Activated CD8-positive, alpha-beta memory T cell treated with anti-CD3 and anti-CD28 coated beads for 36 hours (primary cell): ENCODE measurements around the gene MED25. TPM values are rescaled to one million over a fixed set of nuclear protein-coding genes. Genes with fewer than 3 reads are reported as not detected.

ENCODE experiments used
- CTCF ChIA-PET: fragments of 350-600 bp; sonication (Branson Sonifier 250); formaldehyde crosslinking; loops from one replicate; lab custom pipeline; 2021; ENCODE audit warnings: antibody characterized with exemption; lab: Charles Lee
- POLR2A ChIA-PET: fragments of 350-600 bp; sonication (Branson Sonifier 250); formaldehyde crosslinking; loops from one replicate; lab custom pipeline; 2021; ENCODE audit warnings: antibody characterized with exemption; lab: Charles Lee
- total RNA-seq, 2 experiments: library from RNA; stranded (reverse); gene quantifications; one replicate each; pipeline ENCODE4 v1.2.3, GENCODE V29; 2021

The MED25 gene
- total RNA-seq, 2 experiments from 2014 or later: 44.8 to 48.2 TPM

GRCh38 chr19:49833599-49833998 lies 15.5 kb downstream of the MED25 start:
- ChIA-PET POLR2A (no interaction called here), CTCF (no interaction called here)

GRCh38 chr19:49835562-49835961 lies 17.5 kb downstream of the MED25 start:
- ChIA-PET POLR2A (no interaction called here), CTCF (no interaction called here)

- ChIA-PET POLR2A (no interaction called here), CTCF (no interaction called here)
These were observed 18.3 kb downstream of the MED25 start for GRCh38 chr19:49836176-49837008.

GRCh38 chr19:49837009-49837310 lies 18.9 kb downstream of the MED25 start:
- ChIA-PET CTCF (no interaction called here), POLR2A (no interaction called here)

- ChIA-PET POLR2A (interaction anchor here (0.8 kb wide), 1 partner anchor 11 kb away, joined by 3 read pairs; no protein-coding TSS in a partner anchor), CTCF (no interaction called here)
These were observed 19.3 kb downstream of the MED25 start for GRCh38 chr19:49837425-49837824.

GRCh38 chr19:49838885-49839588 lies 20.9 kb downstream of the MED25 start:
- ChIA-PET CTCF (no interaction called here), POLR2A (no interaction called here)

- ChIA-PET CTCF (interaction anchor here (0.5 kb wide), 1 partner anchor 209 kb away, joined by 5 read pairs; no protein-coding TSS in a partner anchor), POLR2A (no interaction called here)
These were observed 21.6 kb downstream of the MED25 start for GRCh38 chr19:49839713-49840112.

- POLR2A ChIA-PET: no interaction called here
- CTCF ChIA-PET: interaction anchor here (0.5 kb wide), 1 partner anchor 209 kb away, joined by 5 read pairs; no protein-coding TSS in a partner anchor
These were observed 22.2 kb downstream of the MED25 start for GRCh38 chr19:49840321-49840720.

GRCh38 chr19:49840736-49841249 lies 22.7 kb downstream of the MED25 start:
- ChIA-PET POLR2A (no interaction called here), CTCF (no interaction called here)

GRCh38 chr19:49843265-49843664 lies 25.2 kb downstream of the MED25 start:
- ChIA-PET POLR2A (no interaction called here), CTCF (interaction anchor here (0.7 kb wide), 1 partner anchor 84 kb away, joined by 3 read pairs; no protein-coding TSS in a partner anchor)

GRCh38 chr19:49844138-49845095 lies 26.3 kb downstream of the MED25 start:
- POLR2A ChIA-PET: no interaction called here
- CTCF ChIA-PET: no interaction called here

GRCh38 chr19:49845414-49845813 lies 27.3 kb downstream of the MED25 start:
- ChIA-PET POLR2A (no interaction called here), CTCF (no interaction called here)

- ChIA-PET CTCF (no interaction called here), POLR2A (no interaction called here)
These were observed 28.3 kb downstream of the MED25 start for GRCh38 chr19:49846408-49846807.

GRCh38 chr19:49847731-49848696 lies 29.9 kb downstream of the MED25 start:
- POLR2A ChIA-PET: interaction anchor here (1.1 kb wide), 1 partner anchor 21 kb away, joined by 5 read pairs; no protein-coding TSS in a partner anchor
- CTCF ChIA-PET: interaction anchor here (0.9 kb wide), 1 partner anchor 22 kb away, joined by 3 read pairs; no protein-coding TSS in a partner anchor

GRCh38 chr19:49848938-49849337 lies 30.8 kb downstream of the MED25 start:
- ChIA-PET CTCF (no interaction called here), POLR2A (interaction anchor here (1.1 kb wide), 1 partner anchor 20 kb away, joined by 5 read pairs; no protein-coding TSS in a partner anchor)

GRCh38 chr19:49849433-49850220 lies 31.5 kb downstream of the MED25 start:
- POLR2A ChIA-PET: interaction anchor here (1.1 to 1.6 kb wide), 2 partner anchors 14 to 17 kb away, joined by 4 to 5 read pairs; no protein-coding TSS in a partner anchor

GRCh38 chr19:49850221-49850486 lies 32.1 kb downstream of the MED25 start:
- ChIA-PET CTCF (interaction anchor here (1.0 to 1.5 kb wide), 6 partner anchors 13 to 347 kb away, joined by 3 to 4 read pairs (median 3); partner anchors contain the start of genes ATF5 and NUP62), POLR2A (interaction anchor here (0.8 to 1.8 kb wide), 4 partner anchors 14 to 80 kb away, joined by 3 to 9 read pairs (median 4); partner anchors contain the start of gene PNKP)

More at GRCh38 chr19:49849433-49850220, 31.5 kb downstream of the MED25 start:
- CTCF ChIA-PET: interaction anchor here (1.1 to 1.5 kb wide), 3 partner anchors 80 to 347 kb away, joined by 3 read pairs; partner anchors contain the start of genes ATF5 and NUP62
